Lung microvascular endothelial cell (primary cell): Measurements from ENCODE around the gene LUM. TPM values are rescaled to one million over a fixed set of nuclear protein-coding genes. Genes with fewer than 3 reads are reported as not detected.

Experiments used
- DNase-seq, 2 donors: peaks; one replicate each; pipeline versions ENCODE4 v3.0.0 to v3.0.0-alpha.2; 2010; ENCODE audit warnings: low read depth in 2 of 2
- total RNA-seq: library from RNA; depleted of rRNA; stranded (reverse); fragments of >200 nt; gene quantifications from 2 replicates; pipeline ENCODE4 v1.2.1, GENCODE V29; 2014

The LUM gene
- total RNA-seq, result not detected in 2 replicates

- peak in 1 of 2 donors; percentile 3 for DNase-seq
Observed at GRCh38 chr12:91111366-91112325, at the start of gene LUM. TSS of gene LUM (minus strand) at chr12:91111494. CDS start at chr12:91108979, 2,515 bp downstream.

GRCh38 chr12:91161009-91161408 is 49.7 kb upstream of the LUM start:
- DNase-seq, result no peak

- no peak for DNase-seq
Observed at GRCh38 chr12:91155990-91156389, 44.7 kb upstream of the LUM start.

GRCh38 chr12:91154131-91154530 is 42.8 kb upstream of the LUM start:
- no peak for DNase-seq

GRCh38 chr12:91144053-91144452 is 32.8 kb upstream of the LUM start:
- DNase-seq, result no peak

- no peak for DNase-seq
Observed at GRCh38 chr12:91143206-91143605, 31.9 kb upstream of the LUM start.

- no peak for DNase-seq
Observed at GRCh38 chr12:91142221-91142631, 30.9 kb upstream of the LUM start.

GRCh38 chr12:91140026-91140931 is 29.0 kb upstream of the LUM start:
- no peak for DNase-seq

- no peak for DNase-seq
Observed at GRCh38 chr12:91139286-91139685, 28.0 kb upstream of the LUM start.

- DNase-seq, result no peak
Observed at GRCh38 chr12:91138337-91138920, 27.1 kb upstream of the LUM start.

GRCh38 chr12:91133871-91134270 is 22.6 kb upstream of the LUM start:
- DNase-seq, result no peak

GRCh38 chr12:91129662-91130362 is 18.5 kb upstream of the LUM start:
- no peak for DNase-seq

GRCh38 chr12:91127751-91128150 is 16.5 kb upstream of the LUM start:
- DNase-seq, result no peak

- DNase-seq, result no peak
Observed at GRCh38 chr12:91127306-91127705, 16.0 kb upstream of the LUM start.

GRCh38 chr12:91126516-91126915 is 15.2 kb upstream of the LUM start:
- no peak for DNase-seq

- no peak for DNase-seq
Observed at GRCh38 chr12:91123236-91123916, 12.1 kb upstream of the LUM start.

GRCh38 chr12:91120781-91121180 is 9.5 kb upstream of the LUM start:
- no peak for DNase-seq

- no peak for DNase-seq
Observed at GRCh38 chr12:91119089-91119488, 7.8 kb upstream of the LUM start.

GRCh38 chr12:91113621-91114020 is 2.3 kb upstream of the LUM start:
- no peak for DNase-seq

GRCh38 chr12:91110311-91110924 is 876 bp downstream of the LUM start:
- DNase-seq, result no peak
